Measurements from ENCODE around the gene TFAP2A. TPM values are rescaled to one million over a fixed set of nuclear protein-coding genes. Genes with fewer than 3 reads are reported as not detected.

Gene TFAP2A
- total and polyA plus RNA-seq, 10 of the 15 experiments (the other 5 are each of a cell fraction or from before 2014, with no cell fraction given): 0.05 to 0.46 (median 0.17) TPM; not detected in 4

- Histone ChIP-seq H3K4me2 (ENCODE audit: control insufficient read depth, insufficient read depth) (no peak overlapping the region), H3K9ac (ENCODE audit: control insufficient read depth, insufficient read depth, low read length) (no peak overlapping the region), H3K4me1 (ENCODE audit: control insufficient read depth, insufficient read depth, low read length) (no peaks in the 10 kb centered on the region), H3K79me2 (ENCODE audit: control insufficient read depth, insufficient read depth, low read length) (no peaks in the 10 kb centered on the region), H4K20me1 (ENCODE audit: control insufficient read depth, insufficient read depth) (no peaks in the 10 kb centered on the region), H3K27me3 (replicated peaks in 1 of 2; ENCODE audit: control insufficient read depth in 2 of 2, insufficient read depth in 2 of 2, low read length in 1 of 2) (peaks cover 14 to 51% of the 10 kb centered on the region in 2 experiments), H3K4me3 (no peak overlapping the region), H3K36me3 (ENCODE audit: control insufficient read depth in 2 of 2, insufficient read depth in 2 of 2, low read length in 1 of 2) (no peaks in the 10 kb centered on the region), H2AFZ (ENCODE audit: control insufficient read depth, low read depth, low read length) (no peak overlapping the region), H3K27ac (ENCODE audit: control insufficient read depth, insufficient read depth) (no peak overlapping the region), H3K9me3 (replicated peaks; ENCODE audit: control insufficient read depth, insufficient read depth, low read length) (no peaks in the 10 kb centered on the region; the same call in 1 of the 3 replicates)
- ATAC-seq: no peak
- BruUV-seq (replicated peaks): no TSS peak
- ChIA-PET RAD21 (ENCODE audit: unreplicated experiment) (no interaction called here), SMC1A (ENCODE audit: uncharacterized antibody, unreplicated experiment) (no interaction called here), CTCF (no interaction called here), POLR2A (no interaction called here)
- TF ChIP-seq RBBP5 (conservative IDR thresholded peaks at IDR 0.05): no peak
- TF ChIP-seq EZH2 (IDR thresholded peaks at IDR 0.05; ENCODE audit: borderline replicate concordance, control insufficient read depth, low read depth, low read length): no peak
- TF ChIP-seq SREBF2 (IDR thresholded peaks at IDR 0.05; ENCODE audit: low read length): no peak
- no peak for TF ChIP-seq EGR1 (IDR thresholded peaks at IDR 0.05; ENCODE audit: borderline replicate concordance in 1 of 2, low read depth in 2 of 2, low read length in 2 of 2)
- TF ChIP-seq EP300 (IDR thresholded peaks at IDR 0.05; ENCODE audit: borderline replicate concordance in 1 of 2, control insufficient read depth in 1 of 2, low read depth in 2 of 2, low read length in 2 of 2): no peak
- TF ChIP-seq KDM1A (IDR thresholded peaks at IDR 0.05; ENCODE audit: borderline replicate concordance): no peak
- TF ChIP-seq PAX5 (IDR thresholded peaks at IDR 0.05; ENCODE audit: borderline replicate concordance, low read depth, low read length): no peak
- no peak for TF ChIP-seq KLF5 (IDR thresholded peaks at IDR 0.05; ENCODE audit: partially characterized antibody)
- TF ChIP-seq CHD2 (IDR thresholded peaks at IDR 0.05; ENCODE audit: borderline replicate concordance, low read depth, low read length): no peak
- no peak for TF ChIP-seq ZNF592 (IDR thresholded peaks at IDR 0.05)
- TF ChIP-seq RELA (IDR thresholded peaks at IDR 0.05; ENCODE audit: borderline replicate concordance, partially characterized antibody): no peak
- TF ChIP-seq ZNF217 (IDR thresholded peaks at IDR 0.05): no peak
- no peak for TF ChIP-seq POU2F2 (IDR thresholded peaks at IDR 0.05; ENCODE audit: borderline replicate concordance, low read depth, low read length)
- WGBS (ENCODE audit: insufficient coverage, insufficient replicate concordance, low lambda C conversion rate, missing lambda C conversion rate): 19% methylated on average over 2 of the region's 2 CpGs
- no peak for DNase-seq (ENCODE audit: low read depth, low spot score)
- intact Hi-C loops (cut with micrococcal nuclease; ENCODE audit: unreplicated experiment): no loop called here
- FAIRE-seq: no peak
- in situ Hi-C loops (cut with MboI): no loop called here
Observed at GRCh38 chr6:10386220-10386619, 28.7 kb downstream of the TFAP2A start.
